ENCODE data around the gene CP.
A peak's percentile ranks its signal among the peaks of the same experiment; 100 is the strongest.

Gene CP

GRCh38 chr3:149180057-149180573 lies 41.5 kb downstream of the CP start:
- no peak for ATAC-seq

GRCh38 chr3:149179220-149179619 lies 42.4 kb downstream of the CP start:
- ATAC-seq, result no peak

- no peak for ATAC-seq
Observed at GRCh38 chr3:149177122-149177521, 44.5 kb downstream of the CP start.

- peak in 1 of 2 donors; percentile 53 for ATAC-seq
Observed at GRCh38 chr3:149174901-149175300, 46.7 kb downstream of the CP start.

GRCh38 chr3:149170672-149171071 lies 51.0 kb downstream of the CP start:
- no peak for ATAC-seq

GRCh38 chr3:149167898-149168297 lies 53.7 kb downstream of the CP start:
- no peak for ATAC-seq

GRCh38 chr3:149163066-149163465 lies 58.6 kb downstream of the CP start:
- ATAC-seq, result no peak

- ATAC-seq, result no peak
Observed at GRCh38 chr3:149162007-149162406, 59.6 kb downstream of the CP start.

- ATAC-seq, result no peak
Observed at GRCh38 chr3:149160754-149161300, 60.8 kb downstream of the CP start.

GRCh38 chr3:149153402-149153801 lies 68.2 kb downstream of the CP start:
- no peak for ATAC-seq

GRCh38 chr3:149152420-149152819 lies 69.2 kb downstream of the CP start:
- peak; percentile 58 to 70 for ATAC-seq

- no peak for ATAC-seq
Observed at GRCh38 chr3:149151843-149152242, 69.8 kb downstream of the CP start.

GRCh38 chr3:149150436-149150835 lies 71.2 kb downstream of the CP start:
- ATAC-seq, result no peak

- peak; percentile 21 to 51 for ATAC-seq
Observed at GRCh38 chr3:149145974-149146373, 75.7 kb downstream of the CP start.

GRCh38 chr3:149145356-149145755 lies 76.3 kb downstream of the CP start:
- ATAC-seq, result no peak

GRCh38 chr3:149142682-149143081 lies 78.9 kb downstream of the CP start:
- ATAC-seq, result no peak

- no peak for ATAC-seq
Observed at GRCh38 chr3:149134575-149134974, 87.1 kb downstream of the CP start.

- ATAC-seq, result no peak
Observed at GRCh38 chr3:149131589-149131988, 90.0 kb downstream of the CP start.

GRCh38 chr3:149129326-149130205 lies 92.1 kb downstream of the CP start, which contains the start of gene HPS3:
HPS3 (plus strand) TSS chr3:149129638; CDS start chr3:149129724, 86 bp downstream.
- peak; percentile 92 to 93 for ATAC-seq

- no peak for ATAC-seq
Observed at GRCh38 chr3:149128821-149129220, 92.8 kb downstream of the CP start.

GRCh38 chr3:149122721-149123578 lies 98.7 kb downstream of the CP start:
- no peak for ATAC-seq
